SH-SY5Y (cell line): ENCODE measurements around the gene NPSR1.

Source experiments
- GATA2 ChIP-seq: IDR thresholded peaks from 2 replicates; pipeline ENCODE4 v1.6.1; 2011; ENCODE audit warnings: mild to moderate bottlenecking, low read depth, low read length
- GATA3 ChIP-seq: IDR thresholded peaks from 2 replicates; pipeline ENCODE4 v1.6.1; 2011; ENCODE audit warnings: low read depth, mild to moderate bottlenecking, low read length, moderate library complexity

Gene NPSR1

DNA sequence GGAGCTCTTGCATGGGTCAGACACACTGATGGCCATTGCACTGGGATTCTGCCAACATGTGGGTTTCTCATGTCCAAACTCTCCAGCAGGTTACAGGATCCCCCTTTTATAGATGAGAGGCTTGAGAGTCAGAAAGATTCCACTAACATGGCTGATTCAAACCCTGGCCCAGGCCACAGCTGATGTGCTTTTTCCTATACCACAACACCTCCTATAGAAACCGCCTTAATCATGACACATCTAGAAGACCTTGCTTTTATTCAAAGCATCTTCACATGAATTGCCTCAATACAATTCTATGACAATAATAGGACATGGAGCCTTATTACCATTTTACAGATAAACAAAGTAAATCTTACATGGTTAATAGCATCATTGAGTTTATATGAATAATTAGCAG is 190.7 kb downstream of the NPSR1 start:
- TF ChIP-seq GATA3 = no peak
- TF ChIP-seq GATA2 = no peak

DNA sequence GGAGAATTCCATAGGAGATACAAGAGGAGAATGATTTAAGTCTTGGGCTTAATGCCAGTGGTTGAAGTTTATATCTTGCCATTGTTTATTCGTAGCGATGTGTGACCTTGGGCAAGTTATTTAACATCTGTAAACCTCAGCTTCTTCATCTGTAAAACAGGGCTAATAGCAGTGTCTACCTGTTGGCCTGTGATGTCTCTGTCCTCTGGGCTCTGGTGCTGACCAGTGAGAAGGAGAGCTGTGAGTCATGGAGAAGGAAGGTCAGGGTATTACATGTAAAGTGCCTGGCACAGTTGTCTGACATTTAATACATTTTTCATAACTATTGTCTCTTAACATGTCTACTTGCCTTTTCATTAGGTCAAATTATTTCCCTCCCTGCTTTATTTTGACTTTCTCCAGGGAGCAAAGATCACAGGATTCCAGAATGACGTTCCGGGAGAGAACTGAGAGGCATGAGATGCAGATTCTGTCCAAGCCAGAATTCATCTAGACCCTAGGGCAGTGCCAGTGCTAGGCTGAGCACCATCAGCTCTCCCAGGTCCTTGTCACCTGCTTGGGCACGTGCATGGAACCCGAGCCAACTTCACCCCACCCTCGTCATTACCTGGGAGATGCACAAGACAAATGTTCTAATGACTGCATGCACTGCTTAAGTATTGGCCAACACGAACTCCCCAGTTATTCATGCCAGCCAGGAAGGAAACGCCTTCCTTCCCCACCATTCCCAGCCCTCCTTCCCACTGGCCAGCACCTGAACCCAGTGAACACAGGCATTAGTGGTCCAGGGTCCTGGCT is 191.3 kb downstream of the NPSR1 start:
- TF ChIP-seq GATA2 (no peak), GATA3 (no peak)

DNA sequence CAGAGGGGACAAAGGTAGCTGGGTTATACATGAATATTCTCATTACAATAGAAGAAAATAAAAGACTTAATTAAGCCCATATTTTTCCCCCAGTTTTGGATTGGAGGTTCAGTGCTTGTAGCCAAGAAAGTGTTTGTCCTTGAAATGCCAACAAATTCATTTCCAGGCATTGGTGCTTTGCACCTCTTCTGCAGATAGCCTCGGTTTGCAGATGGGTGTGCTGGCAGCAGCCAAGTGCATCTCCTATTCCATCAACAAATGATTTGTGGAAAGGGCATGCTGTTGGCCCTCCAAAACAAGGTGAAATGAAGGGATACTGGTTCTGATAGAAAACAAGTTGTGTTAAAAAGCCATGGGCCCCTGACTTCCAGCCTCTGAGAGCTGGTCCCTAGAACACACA is 192.0 kb downstream of the NPSR1 start:
- no peak for TF ChIP-seq GATA2
- TF ChIP-seq GATA3 = no peak

GRCh38 chr7:34850681-34851080 is 192.7 kb downstream of the NPSR1 start:
- TF ChIP-seq GATA3 (no peak), GATA2 (peak; percentile 52; the same call in 1 of the 2 replicates)

GRCh38 chr7:34851431-34851830 is 193.4 kb downstream of the NPSR1 start:
- TF ChIP-seq GATA2 (no peak), GATA3 (no peak)

DNA sequence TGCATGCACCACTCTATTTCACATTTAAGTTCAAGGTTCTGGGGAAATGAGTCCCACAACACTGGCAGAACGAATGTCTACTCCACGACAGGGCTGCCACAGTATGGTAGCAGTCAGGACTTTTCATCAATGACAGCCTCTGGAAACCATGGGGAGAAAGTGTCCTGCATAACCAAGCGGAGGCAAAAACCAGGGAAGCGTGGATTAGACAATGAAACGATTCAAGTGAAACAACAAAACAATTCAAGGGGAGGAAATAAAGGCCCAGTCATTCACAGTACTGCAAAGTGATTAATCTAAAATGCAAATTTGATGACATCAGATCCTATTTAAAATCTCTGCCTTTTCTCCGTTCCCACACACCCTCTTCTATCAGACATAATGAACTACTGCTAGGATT is 211.0 kb downstream of the NPSR1 start:
- TF ChIP-seq GATA3 (no peak), GATA2 (no peak)

DNA sequence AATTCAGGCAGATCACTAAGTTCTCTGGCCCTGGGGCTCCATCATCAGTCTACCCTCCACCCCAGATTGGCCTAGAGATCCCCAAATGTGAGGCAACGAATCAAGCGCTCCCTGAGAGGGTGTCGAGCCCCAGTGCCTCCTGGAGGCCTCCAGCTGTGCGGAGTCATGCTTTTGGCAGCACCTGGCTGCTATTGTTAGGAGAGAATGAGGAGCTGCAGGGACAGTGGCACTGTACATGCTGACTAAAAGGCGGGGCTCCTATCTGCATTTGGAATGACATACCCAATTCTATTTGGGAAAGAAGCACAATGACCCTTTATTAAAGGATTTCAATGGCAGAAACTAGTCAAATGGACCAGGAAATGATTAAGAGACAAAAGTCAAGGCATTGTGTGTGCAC is 217.5 kb downstream of the NPSR1 start:
- TF ChIP-seq GATA3 = no peak
- no peak for TF ChIP-seq GATA2

GRCh38 chr7:34879871-34880270 is 221.9 kb downstream of the NPSR1 start:
- TF ChIP-seq GATA2 (no peak), GATA3 (no peak)

GRCh38 chr7:34886856-34887255 is 228.8 kb downstream of the NPSR1 start:
- TF ChIP-seq GATA2 (no peak), GATA3 (no peak)

- TF ChIP-seq GATA3 (no peak), GATA2 (no peak)
Observed at GRCh38 chr7:34889951-34890350, 231.9 kb downstream of the NPSR1 start.

DNA sequence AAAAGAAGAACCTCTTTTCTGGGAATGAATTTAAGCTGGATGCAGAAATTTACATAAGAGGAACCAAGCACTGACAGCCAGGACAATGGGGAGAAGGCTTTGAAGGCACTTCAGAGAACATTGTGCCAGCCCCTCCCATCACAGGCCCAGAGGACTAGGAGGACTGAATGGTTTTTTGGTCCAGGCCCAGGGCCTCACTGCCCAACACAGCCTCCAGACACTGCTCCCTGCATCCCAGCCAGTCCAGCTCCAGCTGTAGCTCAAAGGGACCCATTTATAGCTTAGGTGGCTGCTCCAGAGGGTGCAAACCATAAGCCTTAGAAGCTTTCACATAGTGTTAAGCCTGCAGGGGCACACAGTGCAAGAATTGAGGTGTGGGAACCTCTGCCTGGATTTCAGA is 237.2 kb downstream of the NPSR1 start:
- TF ChIP-seq GATA3 = no peak
- no peak for TF ChIP-seq GATA2
